HEK293 (cell line): ENCODE results near the gene LRFN4.

Source experiments
- CTCF ChIA-PET: fragments of 350-600 bp; formaldehyde crosslinking; extraction: SDS; loops from one replicate; lab custom pipeline; 2021; ENCODE audit warnings: antibody characterized with exemption; lab: Yijun Ruan, JAX
- POLR2A ChIA-PET: fragments of 300-600 bp; formaldehyde crosslinking; extraction: SDS; loops from one replicate; lab custom pipeline; 2020; ENCODE audit warnings: antibody characterized with exemption, inconsistent platforms; lab: Yijun Ruan, JAX
- H3K27ac ChIP-seq: fragments of 200-500 bp; sonication (Bioruptor generic); 2 replicates; pipeline ENCODE4 v1.5.1; 2014; ENCODE audit warnings: low read depth, low read length, control low read depth, inconsistent platforms; ENCODE audit errors: extremely low read depth
- H3K36me3 ChIP-seq, 2 experiments: fragments of 200-500 bp in 1 of 2; sonication (Bioruptor generic) in 1 of 2; 1 replicate in 1 of 2; 2 replicates in 1 of 2; pipeline ENCODE4 v1.5.1; 2014 to 2017; ENCODE audit warnings: inconsistent platforms in 2 of 2, low read length in 2 of 2; ENCODE audit not compliant: control insufficient read depth in 2 of 2, insufficient read depth in 1 of 2
- H3K4me1 ChIP-seq: fragments of 200-500 bp; sonication (Bioruptor generic); 2 replicates; pipeline ENCODE4 v1.5.1; 2014; ENCODE audit warnings: mild to moderate bottlenecking, low read length, inconsistent platforms; ENCODE audit not compliant: control insufficient read depth, insufficient read depth
- H3K4me3 ChIP-seq: 2 replicates; pipeline ENCODE4 v1.5.1; 2011; ENCODE audit warnings: low read depth, mild to moderate bottlenecking, control low read depth, low read length, moderate library complexity
- H3K9me3 ChIP-seq: fragments of 200-500 bp; sonication (Bioruptor generic); 2 replicates; pipeline ENCODE4 v1.5.1; 2014; ENCODE audit warnings: low read depth, low read length, inconsistent platforms; ENCODE audit not compliant: control insufficient read depth, insufficient read depth
- BCL11B ChIP-seq: fragments of 450-650 bp; formaldehyde crosslinking; IDR thresholded peaks from 2 replicates; pipeline ENCODE4 v1.5.1; 2016; ENCODE audit warnings: low read depth, missing biosample characterization, missing genetic modification characterization
- GFI1B ChIP-seq: fragments of 450-650 bp; formaldehyde crosslinking; IDR thresholded peaks from 2 replicates; pipeline ENCODE4 v1.5.1; 2016; ENCODE audit warnings: missing biosample characterization, missing genetic modification characterization
- KLF10 ChIP-seq: fragments of 450-650 bp; IDR thresholded peaks from 2 replicates; pipeline ENCODE4 v1.5.1; 2018; ENCODE audit warnings: missing biosample characterization, mild to moderate bottlenecking, missing genetic modification characterization
- KLF7 ChIP-seq: fragments of 450-650 bp; formaldehyde crosslinking; IDR thresholded peaks from 2 replicates; pipeline ENCODE4 v1.5.1; 2016; ENCODE audit warnings: missing biosample characterization, missing genetic modification characterization, borderline replicate concordance
- PRDM2 ChIP-seq: fragments of 450-650 bp; formaldehyde crosslinking; IDR thresholded peaks from 2 replicates; pipeline ENCODE4 v1.5.1; 2016; ENCODE audit warnings: missing biosample characterization, missing genetic modification characterization, borderline replicate concordance
- TCF7L2 ChIP-seq: IDR thresholded peaks from 2 replicates; pipeline ENCODE4 v1.6.1; 2011; ENCODE audit warnings: low read depth, mild to moderate bottlenecking, inconsistent platforms, low read length, moderate library complexity, borderline replicate concordance
- ZBTB26 ChIP-seq: fragments of 450-650 bp; formaldehyde crosslinking; optimal IDR thresholded peaks from 2 replicates; pipeline ENCODE3; 2016; ENCODE audit warnings: missing biosample characterization, mild to moderate bottlenecking, missing genetic modification characterization
- ZBTB8A ChIP-seq: fragments of 450-650 bp; formaldehyde crosslinking; IDR thresholded peaks from 2 replicates; pipeline ENCODE4 v1.5.1; 2016; ENCODE audit warnings: missing biosample characterization, missing genetic modification characterization
- ZFHX2 ChIP-seq: fragments of 450-650 bp; formaldehyde crosslinking; conservative IDR thresholded peaks from 2 replicates; pipeline ENCODE4 v1.5.1; 2016; ENCODE audit warnings: missing biosample characterization, missing genetic modification characterization
- ZFP3 ChIP-seq: fragments of 450-650 bp; formaldehyde crosslinking; IDR thresholded peaks from 2 replicates; pipeline ENCODE4 v1.5.1; 2016; ENCODE audit warnings: low read depth, missing biosample characterization, missing genetic modification characterization
- ZNF138 ChIP-seq: fragments of 450-650 bp; formaldehyde crosslinking; IDR thresholded peaks from 2 replicates; pipeline ENCODE4 v1.5.1; 2016; ENCODE audit warnings: missing biosample characterization, missing genetic modification characterization, borderline replicate concordance
- ZNF350 ChIP-seq: fragments of 450-650 bp; formaldehyde crosslinking; IDR thresholded peaks from 2 replicates; pipeline ENCODE4 v1.5.0; 2017; ENCODE audit warnings: missing biosample characterization, mild to moderate bottlenecking, missing genetic modification characterization
- ZNF449 ChIP-seq: fragments of 450-650 bp; formaldehyde crosslinking; IDR thresholded peaks from 2 replicates; pipeline ENCODE4 v1.5.1; 2017; ENCODE audit warnings: missing biosample characterization, mild to moderate bottlenecking, missing genetic modification characterization, moderate library complexity
- ZNF521 ChIP-seq: fragments of 450-650 bp; formaldehyde crosslinking; IDR thresholded peaks from 2 replicates; pipeline ENCODE4 v1.5.1; 2017; ENCODE audit warnings: missing biosample characterization, mild to moderate bottlenecking, missing genetic modification characterization
- ZNF529 ChIP-seq: fragments of 450-650 bp; formaldehyde crosslinking; IDR thresholded peaks from 2 replicates; pipeline ENCODE4 v1.5.1; 2017; ENCODE audit warnings: missing genetic modification characterization, missing biosample characterization; ENCODE audit not compliant: insufficient replicate concordance
- ZNF530 ChIP-seq: fragments of 450-650 bp; formaldehyde crosslinking; IDR thresholded peaks from 2 replicates; pipeline ENCODE4 v1.5.1; 2016; ENCODE audit warnings: low read depth, missing biosample characterization, missing genetic modification characterization
- ZNF560 ChIP-seq: fragments of 450-650 bp; formaldehyde crosslinking; IDR thresholded peaks from 2 replicates; pipeline ENCODE4 v1.5.1; 2017; ENCODE audit warnings: missing biosample characterization, missing genetic modification characterization, borderline replicate concordance
- ZNF624 ChIP-seq: fragments of 450-650 bp; formaldehyde crosslinking; IDR thresholded peaks from 2 replicates; pipeline ENCODE4 v1.5.1; 2017; ENCODE audit warnings: missing biosample characterization, missing genetic modification characterization

The LRFN4 gene

GRCh38 chr11:66866007-66866406 lies 9.1 kb downstream of the LRFN4 start:
- no peak overlapping the region for H3K4me3 ChIP-seq
- H3K36me3 ChIP-seq: peaks cover 0 to 19% of the 10 kb centered on the region in 2 experiments; a peak in 1 of 3 replicates
- H3K9me3 ChIP-seq: no peaks in the 10 kb centered on the region
- CTCF ChIA-PET: interaction anchor here (0.7 kb wide), 1 partner anchor 18 kb away, joined by 4 read pairs; no protein-coding TSS in a partner anchor
- TF ChIP-seq ZBTB8A (no peak), ZNF350 (no peak), PRDM2 (tag by site-specific recombination) (no peak), ZNF529 (tag by site-specific recombination) (no peak), ZNF521 (tag by site-specific recombination) (no peak), ZNF138 (tag by site-specific recombination) (no peak), GFI1B (no peak), KLF10 (tag by site-specific recombination) (no peak), ZNF530 (no peak), ZFP3 (tag by site-specific recombination) (no peak), ZBTB26 (tag by site-specific recombination) (no peak), TCF7L2 (no peak)
- POLR2A ChIA-PET: no interaction called here
- no peaks in the 10 kb centered on the region for H3K4me1 ChIP-seq
- H3K27ac ChIP-seq: no peak overlapping the region

GRCh38 chr11:66866511-66866986 lies 9.7 kb downstream of the LRFN4 start:
- Histone ChIP-seq H3K27ac (no peak overlapping the region), H3K9me3 (no peaks in the 10 kb centered on the region), H3K4me1 (no peaks in the 10 kb centered on the region), H3K4me3 (no peak overlapping the region), H3K36me3 (peaks cover 0 to 24% of the 10 kb centered on the region in 2 experiments; a peak in 1 of 3 replicates)
- CTCF ChIA-PET: interaction anchor here (0.7 to 1.1 kb wide), 2 partner anchors 14 to 19 kb away, joined by 4 read pairs; no protein-coding TSS in a partner anchor
- POLR2A ChIA-PET: no interaction called here
- TF ChIP-seq TCF7L2 (no peak), ZNF624 (no peak), ZNF449 (tag by site-specific recombination) (no peak), KLF7 (tag by site-specific recombination) (no peak), ZNF560 (tag by site-specific recombination) (no peak), ZFHX2 (tag by site-specific recombination) (0 out of 2 replicates have a peak, but pooled peaks have one; percentile 25), BCL11B (tag by site-specific recombination) (no peak)
